GM10266 (cell line): ENCODE results near the gene PLEK.

Experiments used
- DNase-seq: peaks from one replicate; pipeline ENCODE4 v3.0.0; 2012; ENCODE audit errors: extremely low spot score
- CTCF ChIP-seq: IDR thresholded peaks from 2 replicates; pipeline ENCODE4 v1.5.1; 2012; ENCODE audit warnings: mild to moderate bottlenecking, low read depth; ENCODE audit not compliant: control insufficient read depth, insufficient read depth; ENCODE audit errors: missing control alignments

The PLEK gene

DNA sequence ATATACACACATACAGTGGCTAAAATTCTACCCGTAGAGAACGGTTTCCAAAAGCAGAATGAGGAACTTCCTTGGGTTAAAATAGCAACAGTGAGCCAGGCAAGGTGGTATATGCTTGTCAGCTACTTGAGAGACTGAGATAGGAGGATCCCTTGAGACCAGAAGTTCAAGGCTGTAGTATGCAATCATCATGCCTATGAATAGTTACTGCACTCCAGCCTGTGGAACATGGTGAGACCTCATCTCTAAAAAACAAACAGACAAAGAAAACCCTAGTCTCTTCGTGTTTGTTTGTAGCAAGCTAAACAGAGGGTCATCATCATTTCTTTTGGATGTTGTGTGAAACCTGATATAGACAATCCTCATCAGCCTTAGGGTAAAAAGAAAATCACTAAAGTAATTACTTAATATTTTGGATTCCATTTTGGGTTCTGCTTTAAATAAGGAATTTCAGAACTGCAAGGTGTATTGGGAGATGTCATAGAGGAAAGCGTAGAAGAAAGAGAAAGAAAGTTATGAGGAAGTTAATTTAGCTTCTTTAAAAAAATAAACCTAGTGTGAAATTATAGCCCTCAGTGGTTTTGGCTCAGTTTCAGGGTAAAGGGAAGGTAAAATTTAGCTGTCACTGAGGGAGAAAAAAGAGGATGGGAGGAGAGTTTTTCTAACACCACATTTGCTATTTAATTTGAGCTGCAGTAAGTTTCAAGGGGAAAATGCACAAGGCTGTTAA, 46.5 kb downstream of the PLEK start:
- DNase-seq = no peak
- no peak for TF ChIP-seq CTCF

- DNase-seq = no peak
- TF ChIP-seq CTCF = no peak
These were observed 47.2 kb downstream of the PLEK start for GRCh38 chr2:68412127-68412819.

GRCh38 chr2:68413466-68413865, 48.4 kb downstream of the PLEK start:
- TF ChIP-seq CTCF = no peak
- no peak for DNase-seq

DNA sequence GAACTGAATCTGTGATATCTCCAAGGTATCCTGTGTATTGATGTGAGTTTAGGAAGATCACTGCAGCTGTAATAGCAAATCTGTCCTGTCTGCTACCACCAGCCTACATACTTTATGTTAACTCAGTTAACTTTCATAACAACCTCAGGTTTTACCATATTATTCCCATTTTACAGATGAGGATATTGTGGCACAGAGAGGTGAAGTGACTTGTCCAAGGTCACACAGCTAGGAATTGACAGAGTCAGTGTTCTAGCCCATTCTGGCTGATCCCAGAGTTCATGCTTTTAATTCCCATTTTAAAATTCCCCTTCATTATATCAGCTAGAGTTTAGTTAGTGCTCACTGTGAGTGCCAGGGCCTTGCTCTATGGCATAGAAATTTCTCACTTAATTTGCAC, 49.4 kb downstream of the PLEK start:
- DNase-seq = no peak
- TF ChIP-seq CTCF = no peak

- TF ChIP-seq CTCF = no peak
- DNase-seq = no peak
These were observed 49.8 kb downstream of the PLEK start for GRCh38 chr2:68414876-68415275.

DNA sequence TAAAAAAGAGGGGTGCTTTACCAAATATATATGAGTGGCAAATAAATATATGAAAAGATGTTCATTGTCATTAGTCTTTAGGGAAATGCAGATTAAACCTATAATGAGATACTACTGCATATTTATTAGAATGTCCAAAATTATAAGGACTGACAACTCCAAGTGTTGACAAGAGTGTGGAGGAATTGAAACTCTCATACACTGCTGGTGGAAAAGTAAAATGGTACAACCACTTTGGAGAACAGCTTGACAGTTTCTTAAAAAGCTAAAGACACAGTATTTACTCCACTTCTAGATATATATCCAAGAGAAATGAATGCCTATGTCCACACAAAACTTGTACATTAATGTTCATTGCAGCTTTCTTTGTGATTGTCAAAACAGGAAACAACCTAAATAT, 50.4 kb downstream of the PLEK start:
- DNase-seq = no peak
- no peak for TF ChIP-seq CTCF

DNA sequence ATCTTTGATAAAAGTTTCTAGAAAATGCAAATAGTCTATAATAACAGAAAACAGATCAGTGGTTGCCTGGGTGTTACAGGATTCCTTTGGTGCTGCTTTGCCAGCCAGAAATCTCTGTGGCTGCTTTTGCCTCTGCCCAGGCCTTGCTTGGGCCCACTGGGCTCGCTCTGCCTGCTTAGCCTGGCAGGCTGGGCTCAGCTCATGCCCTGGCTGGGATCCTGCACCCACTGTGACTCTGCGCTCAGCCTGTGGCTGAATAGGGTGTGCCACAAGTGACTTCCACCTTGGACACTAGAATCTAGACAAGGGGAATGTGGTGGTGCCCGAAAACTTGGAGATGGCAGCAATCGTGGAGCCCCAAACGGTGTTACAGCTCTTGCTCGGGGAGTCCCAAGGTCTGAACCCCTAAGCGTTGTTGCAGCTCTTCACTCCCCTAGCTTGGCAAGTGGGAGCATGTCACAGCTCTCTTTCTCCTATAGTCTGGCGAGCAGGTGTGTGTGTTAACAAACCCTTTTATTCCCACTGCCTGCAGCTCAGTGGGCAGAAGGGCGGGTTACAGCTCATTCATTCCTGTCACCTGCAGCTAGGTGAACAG, 51.1 kb downstream of the PLEK start:
- TF ChIP-seq CTCF = no peak
- DNase-seq = no peak
